Stimulated activated CD4-positive, alpha-beta T cell treated with anti-CD3 and anti-CD28 coated beads, TNF-alpha, amount 100 ng/mL, for 48 hours (primary cell): ENCODE measurements around the gene DIO3.
"Not testable (repeated sequence)": the region's sequence is repeated elsewhere in the genome, so short reads cannot be mapped to it uniquely, and the experiment has no call there.

ENCODE experiments used
- DNase-seq, 3 donors: peaks; one replicate each; pipeline ENCODE4 v3.0.0-alpha.2; 2020; ENCODE audit warnings: low read depth in 3 of 3

DIO3 gene

GRCh38 chr14:101559250-101559623 lies 2.1 kb upstream of the DIO3 start:
- DNase-seq, result no peak

DNA sequence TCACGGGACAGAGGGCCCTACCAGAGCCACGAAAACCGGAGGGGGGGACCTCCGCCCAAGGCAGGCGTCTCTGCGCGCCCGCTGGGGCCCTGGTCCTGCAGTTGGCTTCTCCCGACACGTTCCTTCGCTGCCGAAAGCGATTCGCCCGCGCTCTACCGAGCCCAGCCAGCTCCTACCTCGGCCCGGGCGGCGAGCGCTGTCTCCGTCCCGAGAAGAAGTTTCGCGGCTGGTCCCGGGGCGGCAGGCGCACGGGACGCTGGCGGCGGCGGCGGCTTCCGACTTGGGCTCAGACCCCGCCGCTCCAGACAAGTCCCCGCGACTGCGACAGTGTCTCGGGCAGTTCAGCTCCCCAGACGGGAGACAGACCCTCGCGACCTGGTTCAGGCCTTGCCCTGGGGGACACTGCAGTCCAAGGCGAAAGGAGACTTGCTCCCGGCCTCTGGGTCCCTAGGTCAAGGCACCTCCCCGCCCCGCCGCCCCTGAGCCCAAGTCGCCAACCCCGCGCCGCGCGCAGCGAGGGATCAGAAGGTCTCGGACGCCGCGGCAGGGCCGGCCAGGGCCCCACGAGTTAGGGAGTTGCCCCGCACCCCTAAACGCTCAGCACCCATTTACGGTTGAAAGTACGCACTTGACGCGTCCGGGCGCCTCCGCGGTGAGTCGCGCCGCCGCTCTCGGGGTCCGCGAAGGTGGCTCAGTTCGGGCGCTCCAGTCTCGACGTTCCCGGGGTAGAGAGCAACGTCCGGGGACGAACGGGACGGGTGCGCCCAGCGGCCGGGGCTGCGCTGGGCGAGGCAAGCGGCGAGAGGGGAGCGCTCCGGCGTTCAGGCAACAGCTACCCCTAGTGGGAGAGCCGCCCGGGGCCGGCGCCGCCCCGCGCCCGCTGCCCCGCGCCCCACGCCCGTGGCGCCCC lies 1.4 kb upstream of the DIO3 start:
- no peak for DNase-seq

- no peak for DNase-seq
Observed at GRCh38 chr14:101560534-101561113, 671 bp upstream of the DIO3 start.

DNA sequence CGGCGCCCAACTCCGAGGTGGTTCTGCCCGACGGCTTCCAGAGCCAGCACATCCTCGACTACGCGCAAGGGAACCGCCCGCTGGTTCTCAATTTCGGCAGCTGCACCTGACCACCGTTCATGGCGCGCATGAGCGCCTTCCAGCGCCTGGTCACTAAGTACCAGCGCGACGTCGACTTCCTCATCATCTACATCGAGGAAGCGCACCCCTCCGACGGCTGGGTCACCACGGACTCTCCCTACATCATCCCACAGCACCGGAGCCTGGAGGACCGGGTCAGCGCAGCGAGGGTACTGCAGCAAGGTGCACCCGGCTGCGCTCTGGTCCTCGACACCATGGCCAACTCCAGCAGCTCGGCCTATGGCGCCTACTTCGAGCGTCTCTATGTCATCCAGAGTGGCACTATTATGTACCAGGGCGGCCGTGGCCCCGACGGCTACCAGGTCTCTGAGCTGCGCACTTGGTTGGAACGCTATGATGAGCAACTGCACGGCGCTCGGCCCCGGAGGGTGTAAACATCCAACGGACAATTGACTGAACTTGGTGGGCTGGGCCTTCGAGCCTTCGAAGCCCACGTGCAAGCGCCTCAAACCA lies 699 bp downstream of the DIO3 start:
- no peak for DNase-seq

- DNase-seq, result no peak
Observed at GRCh38 chr14:101562659-101563351, 1.5 kb downstream of the DIO3 start.

- DNase-seq, result no peak
Observed at GRCh38 chr14:101563352-101563653, 2.0 kb downstream of the DIO3 start.

DNA sequence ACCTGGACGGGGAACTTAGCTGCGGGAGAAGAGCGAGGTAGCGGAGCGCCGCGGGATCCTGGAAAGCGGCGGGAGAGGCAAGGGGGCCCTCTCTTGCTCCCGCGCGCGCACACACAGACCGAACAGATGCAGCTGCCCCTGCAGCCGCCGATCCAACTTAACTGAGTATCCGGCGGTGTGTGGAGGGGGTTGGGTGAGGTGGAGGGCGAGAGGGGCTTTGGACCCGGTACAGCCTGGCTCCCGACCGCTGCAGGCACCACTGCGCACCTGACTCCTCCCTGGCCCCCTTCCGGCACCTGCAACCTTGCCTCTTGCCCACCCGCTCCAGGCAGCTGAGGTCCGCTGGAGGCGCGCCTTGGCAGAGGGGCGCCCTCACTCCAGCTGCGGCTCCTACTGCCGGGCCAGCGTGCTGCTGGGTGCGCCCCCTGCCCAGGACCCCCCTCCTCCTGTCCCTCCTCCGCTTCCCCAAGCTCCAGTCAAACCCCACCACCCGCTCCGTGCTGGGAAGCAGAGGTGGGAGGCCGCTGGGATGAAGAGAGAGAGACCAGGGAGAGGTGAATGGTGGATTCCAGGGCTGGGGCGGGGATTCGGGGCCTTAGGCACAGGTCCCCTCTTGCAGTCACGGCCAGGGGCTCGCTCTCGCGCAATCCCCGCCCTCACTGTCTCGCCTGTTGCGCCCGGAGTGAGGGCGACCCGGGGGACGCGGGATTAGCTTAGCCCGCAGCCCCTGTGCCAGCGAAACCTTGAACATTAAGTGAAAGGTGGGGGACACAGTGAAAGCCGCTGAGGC lies 2.6 kb downstream of the DIO3 start:
- no peak for DNase-seq

- DNase-seq, result no peak
Observed at GRCh38 chr14:101564444-101564776, 3.1 kb downstream of the DIO3 start.

DNA sequence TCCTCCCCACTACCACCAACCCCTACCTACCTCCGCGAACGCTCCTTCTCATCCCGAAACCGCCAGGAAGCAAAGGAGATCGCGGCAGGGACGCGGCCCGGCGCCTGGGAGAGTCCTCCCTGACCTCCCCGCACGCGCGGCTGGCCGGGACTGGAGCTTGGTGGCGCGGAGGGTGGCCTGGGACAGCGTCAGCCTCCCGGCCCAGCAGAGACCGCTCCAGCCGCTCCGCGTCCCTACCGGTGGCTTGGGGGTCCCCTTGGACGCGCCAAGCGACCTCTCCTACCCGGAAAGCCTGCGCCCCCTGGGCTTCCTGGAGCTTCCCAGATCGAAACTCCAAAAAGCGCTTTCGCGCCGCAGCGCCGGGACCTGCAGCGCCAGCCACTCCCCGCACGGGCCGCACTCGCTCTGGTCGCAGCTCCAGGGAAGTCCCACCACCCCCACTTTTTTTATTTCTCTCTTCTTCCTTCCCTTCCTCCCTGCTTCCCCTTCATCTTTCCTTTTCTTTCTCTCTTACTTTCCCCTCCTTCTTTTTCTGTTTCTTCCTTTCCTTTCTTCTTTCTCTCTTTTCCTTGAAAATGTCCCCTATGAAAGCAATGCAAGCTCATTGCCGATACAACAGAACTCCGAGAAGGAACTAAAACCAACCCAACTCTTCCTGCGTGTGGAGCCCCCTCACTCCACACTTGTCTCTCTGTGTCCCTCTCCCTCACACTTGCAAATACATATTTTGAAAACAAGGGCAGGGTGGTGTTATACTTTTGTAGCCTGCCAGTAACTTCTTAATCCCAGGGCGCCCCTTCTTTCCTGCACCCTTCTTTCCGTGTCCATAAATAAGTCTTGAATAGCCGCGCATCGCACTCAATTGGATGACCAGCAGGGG lies 3.8 kb downstream of the DIO3 start:
- no peak for DNase-seq

DNA sequence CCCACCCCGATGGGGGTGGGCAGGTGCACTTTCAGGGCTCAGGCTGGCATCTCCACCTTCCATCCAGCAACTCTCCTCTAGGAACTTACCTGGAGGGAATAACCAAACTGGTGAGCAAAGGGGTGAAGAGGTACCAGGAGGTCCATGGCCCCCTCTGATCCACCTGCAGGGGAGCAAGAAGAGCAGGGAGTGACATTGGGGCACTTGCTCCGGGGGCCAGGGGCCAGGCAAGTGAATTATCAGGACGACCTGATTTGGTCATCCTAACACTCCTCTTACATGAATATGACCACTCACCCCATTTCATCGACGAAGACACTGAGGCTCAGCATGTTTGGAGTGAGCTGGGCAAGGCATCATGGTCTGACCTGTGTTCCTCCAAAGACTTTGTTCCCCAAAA lies 6.0 kb downstream of the DIO3 start:
- no peak for DNase-seq

DNA sequence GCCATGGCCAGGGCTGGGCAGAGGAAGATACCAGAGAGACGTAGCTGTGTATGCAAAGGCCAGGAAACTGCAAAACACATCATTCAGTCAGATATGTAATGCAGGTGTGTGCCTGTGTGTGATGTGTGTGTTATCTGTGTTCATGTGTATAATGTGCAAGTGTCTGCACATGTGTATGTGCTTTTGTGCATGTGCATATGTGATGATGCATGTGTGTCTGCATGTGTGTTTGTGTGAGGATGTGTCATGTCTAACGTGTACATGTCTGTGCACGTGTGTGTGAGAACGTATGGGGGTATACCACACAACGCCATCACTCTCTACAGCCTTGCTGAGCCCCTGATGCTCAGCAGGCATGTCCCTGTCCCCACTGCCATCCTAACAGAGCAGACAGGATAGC lies 9.7 kb downstream of the DIO3 start:
- no peak for DNase-seq

GRCh38 chr14:101572526-101572925 lies 11.2 kb downstream of the DIO3 start:
- not testable (repeated sequence) for DNase-seq

DNA sequence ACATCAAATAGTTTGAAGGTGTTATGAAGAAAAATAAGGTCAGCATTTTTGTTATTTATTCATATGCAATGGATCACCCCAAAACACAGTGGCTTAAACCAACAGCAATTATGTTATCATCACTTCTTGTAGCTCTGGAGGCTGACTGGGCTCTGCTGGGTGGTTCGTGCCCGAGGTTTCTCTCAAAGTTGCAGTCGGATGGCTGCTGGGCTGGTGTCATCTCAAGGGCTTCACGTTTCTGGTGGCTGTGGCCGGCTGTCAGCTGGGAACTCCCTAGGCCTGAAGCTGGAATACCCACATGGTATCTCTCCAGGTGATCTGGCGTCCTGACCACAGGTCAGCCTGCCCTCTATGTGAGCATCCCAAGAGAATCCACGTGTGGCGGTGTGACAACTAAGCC lies 12.0 kb downstream of the DIO3 start:
- no peak for DNase-seq

GRCh38 chr14:101575581-101575980 lies 14.3 kb downstream of the DIO3 start:
- no peak for DNase-seq

- DNase-seq, result no peak
Observed at GRCh38 chr14:101577221-101577909, 16.1 kb downstream of the DIO3 start.

GRCh38 chr14:101578489-101578888 lies 17.2 kb downstream of the DIO3 start:
- DNase-seq, result no peak

- DNase-seq, result no peak
Observed at GRCh38 chr14:101579372-101580080, 18.2 kb downstream of the DIO3 start.

DNA sequence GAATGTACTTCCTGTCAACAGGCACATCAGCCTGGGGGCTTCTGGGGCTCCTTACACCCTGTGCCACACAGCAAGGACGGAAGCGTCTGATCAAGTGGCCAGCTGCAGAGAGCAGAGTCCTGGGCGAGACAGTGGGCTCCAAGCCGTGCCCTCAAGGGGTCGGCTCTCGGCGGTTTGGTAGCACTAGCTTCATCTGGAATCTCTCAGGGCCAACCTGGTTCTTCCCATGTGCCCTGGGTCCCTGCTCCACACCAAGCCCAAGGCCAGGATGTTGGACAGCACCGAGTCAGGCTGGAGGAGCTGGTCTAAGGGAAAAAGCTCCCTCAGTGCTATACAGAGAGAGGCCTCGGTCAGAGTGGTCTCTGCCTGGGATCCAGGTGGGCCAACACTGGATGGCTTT lies 20.5 kb downstream of the DIO3 start:
- DNase-seq, result no peak

DNA sequence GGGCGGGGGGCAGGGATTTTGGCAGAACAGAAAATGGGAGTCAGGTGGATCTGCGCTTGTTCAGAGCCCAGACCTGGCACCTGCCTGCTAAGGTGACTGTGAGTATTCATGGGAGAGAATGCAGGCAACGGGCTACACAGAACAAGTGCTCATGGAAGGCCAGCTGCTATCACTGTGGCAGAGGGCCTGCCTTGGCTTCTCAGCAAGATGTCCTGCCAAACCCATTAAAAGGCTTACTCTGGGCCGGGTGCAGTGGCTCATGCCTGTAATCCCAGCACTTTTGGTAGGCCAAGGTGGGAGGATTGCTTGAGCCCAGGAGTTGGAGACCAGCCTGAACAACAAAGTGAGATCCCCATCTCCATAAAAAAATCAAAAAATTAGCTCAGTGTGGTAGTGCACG lies 21.0 kb downstream of the DIO3 start:
- DNase-seq, result no peak
